B cell (primary cell): Measurements from ENCODE around the gene TTC39B. TPM values are rescaled to one million over a fixed set of nuclear protein-coding genes. Genes with fewer than 3 reads are reported as not detected.

Source experiments
- ATAC-seq: fragments of 200-7000 bp; cut with Tn5 transposase; one replicate; pipeline ENCODE4 v1.10.0; 2021; ENCODE audit warnings: low read depth, mild to moderate bottlenecking, moderate number of reproducible peaks, moderate library complexity
- CTCF ChIA-PET: fragments of 350-600 bp; sonication (Branson Sonifier 250); formaldehyde crosslinking; loops from one replicate; lab custom pipeline; 2021; ENCODE audit warnings: antibody characterized with exemption, inconsistent platforms; lab: Charles Lee
- POLR2A ChIA-PET: fragments of 350-600 bp; sonication (Branson Sonifier 250); formaldehyde crosslinking; loops from one replicate; lab custom pipeline; 2021; ENCODE audit warnings: antibody characterized with exemption; lab: Charles Lee
- DNase-seq: peaks from one replicate; pipeline ENCODE4 v3.0.0; 2013
- H2AFZ ChIP-seq: 2 replicates; pipeline ENCODE4 v1.6.1; 2012; ENCODE audit warnings: mild to moderate bottlenecking, low read depth, low read length; ENCODE audit not compliant: insufficient read depth, poor library complexity, severe bottlenecking
- H3K27ac ChIP-seq, 2 donors: 1 replicate in 1 of 2; 2 replicates in 1 of 2; pipeline ENCODE4 v1.5.1; 2012 to 2013; ENCODE audit warnings: low read length in 2 of 2, mild to moderate bottlenecking in 2 of 2, moderate library complexity in 1 of 2
- H3K27me3 ChIP-seq, 4 experiments: fragments of 200-600 bp in 1 of 4; sonication (generic) in 1 of 4; replicated peaks in 1 of 4; 1 replicate in 2 of 4; 2 replicates in 2 of 4; pipeline versions ENCODE4 v1.6.1 to v1.7.0; 2013 to 2016; ENCODE audit warnings: low read length in 3 of 4, mild to moderate bottlenecking in 2 of 4, mixed read lengths in 1 of 4, moderate library complexity in 1 of 4; ENCODE audit not compliant: insufficient read depth in 4 of 4, control insufficient read depth in 3 of 4; ENCODE audit errors: control extremely low read depth in 1 of 4
- H3K36me3 ChIP-seq, 2 experiments: replicated peaks in 1 of 2; 1 replicate in 1 of 2; 2 replicates in 1 of 2; pipeline versions ENCODE4 v1.6.1 to v1.7.1; 2013; ENCODE audit warnings: low read length in 1 of 2; ENCODE audit not compliant: insufficient read depth in 2 of 2, control insufficient read depth in 1 of 2; ENCODE audit errors: control extremely low read depth in 1 of 2, extremely low read depth in 1 of 2
- H3K4me1 ChIP-seq, 2 donors: fragments of 200-600 bp in 1 of 2; sonication (generic) in 1 of 2; 1 replicate in 1 of 2; 2 replicates in 1 of 2; pipeline versions ENCODE4 v1.5.1 to v1.6.1; 2013 to 2017; ENCODE audit warnings: low read length in 2 of 2; ENCODE audit not compliant: control insufficient read depth in 2 of 2, insufficient read depth in 2 of 2
- H3K4me2 ChIP-seq: replicated peaks from 2 replicates; pipeline ENCODE3; 2012; ENCODE audit warnings: mild to moderate bottlenecking, low read depth, low read length; ENCODE audit not compliant: poor library complexity, severe bottlenecking
- H3K4me3 ChIP-seq, 5 experiments: fragments of 200-600 bp in 1 of 5; sonication (generic) in 1 of 5; 1 replicate in 3 of 5; 2 replicates in 2 of 5; pipeline versions ENCODE4 v1.5.1 to v1.7.0; 2011 to 2016; ENCODE audit warnings: low read length in 4 of 5, mild to moderate bottlenecking in 4 of 5, low read depth in 2 of 5, control low read depth in 1 of 5, moderate library complexity in 1 of 5; ENCODE audit not compliant: insufficient read depth in 1 of 5; ENCODE audit errors: control extremely low read depth in 1 of 5, extremely low read depth in 1 of 5
- H3K79me2 ChIP-seq: fragments of 200-600 bp; sonication (generic); one replicate; pipeline ENCODE4 v1.6.0; 2016; ENCODE audit warnings: low read length; ENCODE audit not compliant: control insufficient read depth, insufficient read depth
- H3K9ac ChIP-seq: fragments of 200-600 bp; sonication (generic); 2 replicates; pipeline ENCODE4 v1.6.1; 2017; ENCODE audit warnings: mild to moderate bottlenecking, low read length, moderate library complexity
- H3K9me3 ChIP-seq, 3 donors: one replicate each; pipeline versions ENCODE4 v1.6.1 to v1.7.1; 2013; ENCODE audit warnings: low read length in 2 of 3; ENCODE audit not compliant: control insufficient read depth in 2 of 3, insufficient read depth in 1 of 3; ENCODE audit errors: control extremely low read depth in 1 of 3
- H4K20me1 ChIP-seq: 2 replicates; pipeline ENCODE4 v1.6.0; 2012; ENCODE audit warnings: mild to moderate bottlenecking, low read length; ENCODE audit not compliant: insufficient read depth, control insufficient read depth, poor library complexity, severe bottlenecking
- H3K27ac Mint-ChIP-seq: one replicate; pipeline ENCODE4 v1.8.0; 2021; ENCODE audit warnings: mixed read lengths
- H3K27me3 Mint-ChIP-seq: one replicate; pipeline ENCODE4 v1.8.0; 2021; ENCODE audit warnings: mixed read lengths
- H3K4me1 Mint-ChIP-seq: one replicate; pipeline ENCODE4 v1.8.0; 2021; ENCODE audit warnings: mixed read lengths
- H3K4me3 Mint-ChIP-seq: one replicate; pipeline ENCODE4 v1.8.0; 2021; ENCODE audit warnings: mixed read lengths
- H3K9me3 Mint-ChIP-seq: one replicate; pipeline ENCODE4 v1.8.0; 2022; ENCODE audit warnings: mixed read lengths; ENCODE audit not compliant: insufficient read depth
- EZH2 ChIP-seq: IDR thresholded peaks from 2 replicates; pipeline ENCODE4 v1.6.1; 2012; ENCODE audit warnings: borderline replicate concordance, low read depth, mild to moderate bottlenecking, moderate library complexity, low read length; ENCODE audit not compliant: insufficient read depth, poor library complexity, severe bottlenecking
- WGBS: methylation state at CpG from one replicate; pipeline ENCODE4 v1.1.5; 2013; ENCODE audit warnings: missing lambda C conversion rate; ENCODE audit not compliant: insufficient coverage; 5-methylcytosine and 5-hydroxymethylcytosine counted together
- intact Hi-C: fragments of 100-400 bp; cut with micrococcal nuclease; formaldehyde crosslinking; loops from one replicate; pipeline ENCODE4 v1.10.0; 2022
- polyA plus RNA-seq: library from polyadenylated mRNA; depleted of rRNA; stranded (reverse); fragments of >200 nt; gene quantifications from 2 replicates; pipeline ENCODE4 v1.2.3, GENCODE V29; 2012
- total RNA-seq, 2 donors: library from RNA; stranded (reverse); fragments of 120-200 nt in 1 of 2; gene quantifications; 1 replicate in 1 of 2; 2 replicates in 1 of 2; pipeline versions ENCODE4 v1.2.3 to v1.2.4, GENCODE V29; 2013 to 2022
- TF ChIP-seq, protein P1 (sequence below): fragments of 200-600 bp; IDR thresholded peaks from one replicate; pipeline ENCODE4 v1.8.0; 2022; ENCODE audit warnings: antibody characterized with exemption, mild to moderate bottlenecking

TTC39B gene
- total and polyA plus RNA-seq, 2 donors (not counting 1 experiment from before 2014, with no cell fraction given): 2.0 to 3.6 TPM

DNA sequence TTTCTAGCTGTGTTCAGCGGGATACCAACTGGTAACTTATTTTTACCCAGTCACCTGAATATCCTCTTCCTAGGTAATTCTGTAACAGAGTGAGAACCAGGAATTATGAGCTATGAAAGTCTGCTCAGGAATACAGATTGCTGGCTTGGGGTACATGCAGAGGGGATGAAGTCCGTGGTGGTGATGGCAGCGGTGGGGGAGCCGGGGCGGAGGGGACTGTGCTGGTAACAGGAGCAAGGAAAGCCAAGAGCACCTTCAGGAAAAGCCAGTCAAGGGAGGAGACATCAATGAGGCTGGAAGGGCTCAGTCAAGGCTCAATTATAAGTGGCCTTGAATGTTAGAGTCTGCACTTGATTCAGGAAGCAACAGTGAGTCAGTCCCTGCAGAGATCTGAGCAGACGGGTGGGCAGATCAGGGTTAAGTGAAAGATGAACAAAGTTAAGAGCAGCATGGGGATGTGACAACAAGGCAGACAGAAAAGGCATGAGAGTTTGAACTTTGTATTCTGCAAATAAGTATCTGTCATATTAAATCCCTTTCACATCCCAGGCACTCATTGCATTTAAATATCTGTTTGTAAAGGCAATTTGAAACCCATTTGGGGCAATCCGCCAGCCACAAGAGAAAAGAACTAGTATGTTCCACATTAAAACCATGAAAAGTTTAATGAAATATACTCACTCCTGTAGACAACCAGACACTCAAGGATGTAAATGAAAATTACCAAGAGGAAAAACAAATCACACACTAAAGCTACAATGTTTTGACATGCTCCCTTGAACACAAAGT is 101.2 kb downstream of the TTC39B start:
- ChIA-PET POLR2A (no interaction called here), CTCF (interaction anchor here (1.2 kb wide), 1 partner anchor 401 kb away, joined by 4 read pairs; no protein-coding TSS in a partner anchor)
- Histone ChIP-seq H3K4me2 (no peak overlapping the region), H3K36me3 (peaks cover 0 to 16% of the 10 kb centered on the region in 2 experiments), H3K4me1 (no peaks in the 10 kb centered on the region), H3K27ac (no peak overlapping the region), H3K79me2 (no peaks in the 10 kb centered on the region), H4K20me1 (no peaks in the 10 kb centered on the region), H3K9me3 (peaks cover 0 to 5% (median 2%) of the 10 kb centered on the region in 3 donors), H3K4me3 (no peak overlapping the region), H2AFZ (no peak overlapping the region), H3K27me3 (no peaks in the 10 kb centered on the region), H3K9ac (no peak overlapping the region)
- Mint-ChIP-seq H3K4me1 (no peaks in the 10 kb centered on the region), H3K9me3 (peaks cover 4% of the 10 kb centered on the region), H3K4me3 (no peak overlapping the region), H3K27ac (no peak overlapping the region), H3K27me3 (no peaks in the 10 kb centered on the region)
- TF ChIP-seq EZH2: no peak
- TF ChIP-seq, protein P1, sequence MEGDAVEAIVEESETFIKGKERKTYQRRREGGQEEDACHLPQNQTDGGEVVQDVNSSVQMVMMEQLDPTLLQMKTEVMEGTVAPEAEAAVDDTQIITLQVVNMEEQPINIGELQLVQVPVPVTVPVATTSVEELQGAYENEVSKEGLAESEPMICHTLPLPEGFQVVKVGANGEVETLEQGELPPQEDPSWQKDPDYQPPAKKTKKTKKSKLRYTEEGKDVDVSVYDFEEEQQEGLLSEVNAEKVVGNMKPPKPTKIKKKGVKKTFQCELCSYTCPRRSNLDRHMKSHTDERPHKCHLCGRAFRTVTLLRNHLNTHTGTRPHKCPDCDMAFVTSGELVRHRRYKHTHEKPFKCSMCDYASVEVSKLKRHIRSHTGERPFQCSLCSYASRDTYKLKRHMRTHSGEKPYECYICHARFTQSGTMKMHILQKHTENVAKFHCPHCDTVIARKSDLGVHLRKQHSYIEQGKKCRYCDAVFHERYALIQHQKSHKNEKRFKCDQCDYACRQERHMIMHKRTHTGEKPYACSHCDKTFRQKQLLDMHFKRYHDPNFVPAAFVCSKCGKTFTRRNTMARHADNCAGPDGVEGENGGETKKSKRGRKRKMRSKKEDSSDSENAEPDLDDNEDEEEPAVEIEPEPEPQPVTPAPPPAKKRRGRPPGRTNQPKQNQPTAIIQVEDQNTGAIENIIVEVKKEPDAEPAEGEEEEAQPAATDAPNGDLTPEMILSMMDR: no peak
- WGBS: 97% methylated on average over 4 of the region's 7 CpGs
- no peak for ATAC-seq
- no peak for DNase-seq
- intact Hi-C loops: no loop called here

DNA sequence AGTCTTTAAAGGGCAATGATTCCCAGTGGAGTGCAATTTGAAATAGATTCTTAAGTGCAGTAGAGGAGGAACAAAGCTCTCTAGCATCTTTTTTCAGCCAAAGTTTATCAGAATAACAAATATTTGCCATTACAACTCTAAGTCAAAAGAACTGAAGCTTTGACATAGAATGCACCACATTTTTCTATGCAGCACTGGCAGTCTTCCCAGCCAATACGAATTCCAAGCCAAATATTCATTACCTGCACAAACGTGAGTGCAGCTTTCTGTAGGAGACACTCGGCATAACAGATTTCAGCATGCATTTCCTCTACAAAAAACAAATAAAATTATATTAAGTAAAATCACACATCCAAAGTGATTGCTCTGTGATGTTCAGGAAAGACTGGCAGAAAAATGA is 103.4 kb downstream of the TTC39B start:
- CTCF ChIA-PET: interaction anchor here (0.7 to 0.8 kb wide), 2 partner anchors 9 to 10 kb away, joined by 3 read pairs; no protein-coding TSS in a partner anchor
- Mint-ChIP-seq H3K4me3 (no peak overlapping the region), H3K4me1 (no peaks in the 10 kb centered on the region), H3K9me3 (peaks cover 4% of the 10 kb centered on the region), H3K27me3 (no peaks in the 10 kb centered on the region), H3K27ac (no peak overlapping the region)
- intact Hi-C loops: no loop called here
- H3K9me3 ChIP-seq: peaks cover 0 to 5% (median 2%) of the 10 kb centered on the region in 3 donors
- peaks cover 0 to 13% of the 10 kb centered on the region in 2 experiments for H3K36me3 ChIP-seq
- no peak overlapping the region for H3K9ac ChIP-seq
- whole genome bisulfite sequencing: 91% methylated on average over 2 of the region's 3 CpGs
- H3K4me2 ChIP-seq: no peak overlapping the region
- DNase-seq: no peak
- H3K27me3 ChIP-seq: no peaks in the 10 kb centered on the region
- no peak overlapping the region for H2AFZ ChIP-seq
- no peak overlapping the region for H3K4me3 ChIP-seq
- POLR2A ChIA-PET: no interaction called here
- H3K4me1 ChIP-seq: no peaks in the 10 kb centered on the region
- no peak overlapping the region for H3K27ac ChIP-seq
- ATAC-seq: no peak
- H4K20me1 ChIP-seq: no peaks in the 10 kb centered on the region
- no peaks in the 10 kb centered on the region for H3K79me2 ChIP-seq
- TF ChIP-seq, protein P1: no peak
- TF ChIP-seq EZH2: no peak
